Measurements from ENCODE around the gene PFKFB4. TPM values are rescaled to one million over a fixed set of nuclear protein-coding genes. Genes with fewer than 3 reads are reported as not detected.

The PFKFB4 gene
- polyA plus RNA-seq, 1 experiment: 6.1 TPM

DNA sequence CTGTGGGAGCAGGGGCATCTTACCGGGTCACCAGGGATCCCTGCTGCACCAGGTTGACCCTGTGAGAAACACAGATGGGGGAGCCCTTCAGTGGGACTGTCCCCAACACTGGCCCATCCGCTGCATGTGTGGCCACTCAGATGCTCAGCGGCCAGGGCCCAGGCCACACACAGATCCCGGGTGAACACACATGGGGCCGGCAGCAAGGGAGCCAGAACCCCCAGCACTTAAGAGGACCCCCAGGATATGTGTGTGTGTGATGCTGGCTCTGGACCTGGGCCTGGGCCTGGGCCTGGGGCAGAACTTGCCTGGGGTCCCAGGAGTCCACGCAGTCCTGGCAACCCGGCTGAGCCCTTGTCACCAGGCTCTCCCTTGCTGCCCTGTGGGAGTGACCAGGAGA lies 11.9 kb upstream of the PFKFB4 start:
- Histone ChIP-seq H3K9me3 (ENCODE audit: control insufficient read depth, insufficient read depth, low read length) (no peaks in the 10 kb centered on the region), H3K27me3 (ENCODE audit: control insufficient read depth, insufficient read depth, low read length) (no peaks in the 10 kb centered on the region), H3K27ac (ENCODE audit: low read depth, low read length) (no peak overlapping the region), H3K4me3 (ENCODE audit: low read depth, low read length) (no peak overlapping the region)
- TF ChIP-seq CTCF (IDR thresholded peaks at IDR 0.05; ENCODE audit: low read depth, low read length): no peak
- no peak for DNase-seq (ENCODE audit: low read depth, low spot score)
- ChIA-PET POLR2A (no interaction called here), CTCF (no interaction called here)

GRCh38 chr3:48567500-48567899 lies 10.9 kb upstream of the PFKFB4 start:
- ChIA-PET CTCF (interaction anchor here (1.8 kb wide), 1 partner anchor 10 kb away, joined by 7 read pairs; no protein-coding TSS in a partner anchor), POLR2A (no interaction called here)

GRCh38 chr3:48567090-48567489 lies 10.5 kb upstream of the PFKFB4 start:
- TF ChIP-seq CTCF (IDR thresholded peaks at IDR 0.05; ENCODE audit: low read depth, low read length): no peak
- no peak for DNase-seq (ENCODE audit: low read depth, low spot score)
- no peaks in the 10 kb centered on the region for H3K27me3 ChIP-seq (ENCODE audit: control insufficient read depth, insufficient read depth, low read length)
- ChIA-PET CTCF (interaction anchor here (1.3 to 1.8 kb wide), 2 partner anchors 9 to 131 kb away, joined by 6 to 7 read pairs; no protein-coding TSS in a partner anchor), POLR2A (interaction anchor here (1.6 kb wide), 1 partner anchor 21 kb away, joined by 5 read pairs; no protein-coding TSS in a partner anchor)
- H3K4me3 ChIP-seq (ENCODE audit: low read depth, low read length): no peak overlapping the region
- H3K9me3 ChIP-seq (ENCODE audit: control insufficient read depth, insufficient read depth, low read length): no peaks in the 10 kb centered on the region
- no peak overlapping the region for H3K27ac ChIP-seq (ENCODE audit: low read depth, low read length)

More at GRCh38 chr3:48567500-48567899, 10.9 kb upstream of the PFKFB4 start:
- Histone ChIP-seq H3K27ac (ENCODE audit: low read depth, low read length) (no peak overlapping the region), H3K9me3 (ENCODE audit: control insufficient read depth, insufficient read depth, low read length) (no peaks in the 10 kb centered on the region), H3K27me3 (ENCODE audit: control insufficient read depth, insufficient read depth, low read length) (no peaks in the 10 kb centered on the region), H3K4me3 (ENCODE audit: low read depth, low read length) (no peak overlapping the region)
- DNase-seq (ENCODE audit: low read depth, low spot score): no peak
- TF ChIP-seq CTCF (IDR thresholded peaks at IDR 0.05; ENCODE audit: low read depth, low read length): no peak

- POLR2A ChIA-PET: interaction anchor here (1.6 kb wide), 1 partner anchor 22 kb away, joined by 5 read pairs; no protein-coding TSS in a partner anchor
Measured at GRCh38 chr3:48566401-48566760, 9.8 kb upstream of the PFKFB4 start.

More at GRCh38 chr3:48566401-48566760, 9.8 kb upstream of the PFKFB4 start:
- no peak overlapping the region for H3K4me3 ChIP-seq (ENCODE audit: low read depth, low read length)
- no peak for DNase-seq (ENCODE audit: low read depth, low spot score)
- no peak for TF ChIP-seq CTCF (IDR thresholded peaks at IDR 0.05; ENCODE audit: low read depth, low read length)
- CTCF ChIA-PET: interaction anchor here (1.3 to 1.8 kb wide), 2 partner anchors 8 to 130 kb away, joined by 6 to 7 read pairs; no protein-coding TSS in a partner anchor
- peak overlapping the region; percentile 11 for H3K27ac ChIP-seq (ENCODE audit: low read depth, low read length)
- H3K9me3 ChIP-seq (ENCODE audit: control insufficient read depth, insufficient read depth, low read length): no peaks in the 10 kb centered on the region
- no peaks in the 10 kb centered on the region for H3K27me3 ChIP-seq (ENCODE audit: control insufficient read depth, insufficient read depth, low read length)
